OCI-LY1 (cell line): ENCODE measurements around the gene RAB29.

Experiments used
- H2AFZ ChIP-seq: fragments of 200-600 bp; sonication (generic), shearing (Covaris generic); 2 replicates; pipeline ENCODE4 v1.6.0; 2014; ENCODE audit warnings: antibody characterized with exemption, mild to moderate bottlenecking, low read length
- H3F3A ChIP-seq: fragments of 200-600 bp; sonication (generic), shearing (Covaris generic); 2 replicates; pipeline ENCODE4 v1.6.0; 2014; ENCODE audit warnings: mild to moderate bottlenecking, antibody characterized with exemption, low read length, moderate library complexity; ENCODE audit not compliant: insufficient read depth
- H3K27ac ChIP-seq: fragments of 200-600 bp; sonication (generic); 2 replicates; pipeline ENCODE4 v1.5.1; 2014; ENCODE audit warnings: low read length, mixed run types, mild to moderate bottlenecking, low read depth; ENCODE audit not compliant: poor library complexity, severe bottlenecking
- H3K27me3 ChIP-seq: fragments of 200-600 bp; sonication (generic); 2 replicates; pipeline ENCODE4 v1.6.0; 2014; ENCODE audit warnings: antibody characterized with exemption, mild to moderate bottlenecking, low read length, moderate library complexity; ENCODE audit not compliant: insufficient read depth
- H3K36me3 ChIP-seq: fragments of 200-600 bp; sonication (generic); 2 replicates; pipeline ENCODE4 v1.6.1; 2014; ENCODE audit warnings: mild to moderate bottlenecking, antibody characterized with exemption, low read length, moderate library complexity, mixed read lengths; ENCODE audit not compliant: insufficient read depth
- H3K4me1 ChIP-seq: fragments of 200-600 bp; sonication (generic); 2 replicates; pipeline ENCODE4 v1.5.1; 2014; ENCODE audit warnings: mild to moderate bottlenecking, low read length, moderate library complexity; ENCODE audit not compliant: insufficient read depth, severe bottlenecking
- H3K4me2 ChIP-seq: fragments of 200-600 bp; sonication (generic), shearing (Covaris generic); 2 replicates; pipeline ENCODE4 v1.6.1; 2014; ENCODE audit warnings: low read length
- H3K4me3 ChIP-seq: fragments of 200-600 bp; sonication (generic); 2 replicates; pipeline ENCODE4 v1.5.1; 2014; ENCODE audit warnings: low read length, low read depth, mild to moderate bottlenecking, mixed read lengths; ENCODE audit not compliant: poor library complexity, severe bottlenecking
- H3K79me2 ChIP-seq: fragments of 200-600 bp; shearing (Covaris generic); 2 replicates; pipeline ENCODE4 v1.6.1; 2016; ENCODE audit warnings: mixed run types, low read length, mixed read lengths; ENCODE audit not compliant: insufficient read depth
- H3K9ac ChIP-seq: fragments of 200-600 bp; sonication (generic), shearing (Covaris generic); 2 replicates; pipeline ENCODE4 v1.6.1; 2014; ENCODE audit warnings: mild to moderate bottlenecking, low read length, mixed read lengths
- H3K9me2 ChIP-seq: fragments of 200-600 bp; sonication (generic), shearing (Covaris generic); 2 replicates; pipeline ENCODE4 v1.6.1; 2014; ENCODE audit warnings: low read depth, mild to moderate bottlenecking, low read length, mixed read lengths
- H3K9me3 ChIP-seq: fragments of 200-600 bp; shearing (Covaris generic); 2 replicates; pipeline ENCODE4 v1.6.1; 2014; ENCODE audit warnings: low read length, mixed read lengths
- H4K20me1 ChIP-seq: fragments of 200-600 bp; sonication (generic), shearing (Covaris generic); 2 replicates; pipeline ENCODE4 v1.6.0; 2016; ENCODE audit warnings: mild to moderate bottlenecking, low read length; ENCODE audit not compliant: insufficient read depth
- EZH2 ChIP-seq: fragments of 200-600 bp; sonication (generic), shearing (Covaris generic); IDR thresholded peaks from 2 replicates; pipeline ENCODE4 v1.8.0; 2017; ENCODE audit warnings: borderline replicate concordance, mixed run types, mild to moderate bottlenecking, antibody characterized with exemption, low read length, moderate library complexity, mixed read lengths
- TF ChIP-seq, protein P1 (sequence below): fragments of 200-600 bp; sonication (generic), shearing (Covaris generic); IDR thresholded peaks from 2 replicates; pipeline ENCODE4 v1.5.1; 2017; ENCODE audit warnings: mild to moderate bottlenecking, antibody characterized with exemption, low read length, moderate library complexity, mixed read lengths

Gene RAB29

GRCh38 chr1:205791568-205792180 lies 16.4 kb upstream of the RAB29 start:
- H2AFZ ChIP-seq, result no peak overlapping the region
- H3K27ac ChIP-seq, result no peak overlapping the region
- no peaks in the 10 kb centered on the region for H3K9me3 ChIP-seq
- H3K27me3 ChIP-seq, result no peaks in the 10 kb centered on the region
- H3K4me2 ChIP-seq, result no peak overlapping the region
- no peaks in the 10 kb centered on the region for H3K9me2 ChIP-seq
- H3K79me2 ChIP-seq, result no peaks in the 10 kb centered on the region
- H3K36me3 ChIP-seq, result no peaks in the 10 kb centered on the region
- no peaks in the 10 kb centered on the region for H3K4me1 ChIP-seq
- H3F3A ChIP-seq, result no peaks in the 10 kb centered on the region
- no peak overlapping the region for H3K9ac ChIP-seq
- TF ChIP-seq EZH2, result no peak
- TF ChIP-seq, protein P1, sequence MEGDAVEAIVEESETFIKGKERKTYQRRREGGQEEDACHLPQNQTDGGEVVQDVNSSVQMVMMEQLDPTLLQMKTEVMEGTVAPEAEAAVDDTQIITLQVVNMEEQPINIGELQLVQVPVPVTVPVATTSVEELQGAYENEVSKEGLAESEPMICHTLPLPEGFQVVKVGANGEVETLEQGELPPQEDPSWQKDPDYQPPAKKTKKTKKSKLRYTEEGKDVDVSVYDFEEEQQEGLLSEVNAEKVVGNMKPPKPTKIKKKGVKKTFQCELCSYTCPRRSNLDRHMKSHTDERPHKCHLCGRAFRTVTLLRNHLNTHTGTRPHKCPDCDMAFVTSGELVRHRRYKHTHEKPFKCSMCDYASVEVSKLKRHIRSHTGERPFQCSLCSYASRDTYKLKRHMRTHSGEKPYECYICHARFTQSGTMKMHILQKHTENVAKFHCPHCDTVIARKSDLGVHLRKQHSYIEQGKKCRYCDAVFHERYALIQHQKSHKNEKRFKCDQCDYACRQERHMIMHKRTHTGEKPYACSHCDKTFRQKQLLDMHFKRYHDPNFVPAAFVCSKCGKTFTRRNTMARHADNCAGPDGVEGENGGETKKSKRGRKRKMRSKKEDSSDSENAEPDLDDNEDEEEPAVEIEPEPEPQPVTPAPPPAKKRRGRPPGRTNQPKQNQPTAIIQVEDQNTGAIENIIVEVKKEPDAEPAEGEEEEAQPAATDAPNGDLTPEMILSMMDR, result peak; percentile 82
- no peak overlapping the region for H3K4me3 ChIP-seq
- no peaks in the 10 kb centered on the region for H4K20me1 ChIP-seq

GRCh38 chr1:205787287-205787916 lies 12.1 kb upstream of the RAB29 start:
- Histone ChIP-seq H4K20me1 (no peaks in the 10 kb centered on the region), H3K9me2 (no peaks in the 10 kb centered on the region), H3K79me2 (no peaks in the 10 kb centered on the region), H3K9ac (no peak overlapping the region), H3K4me1 (no peaks in the 10 kb centered on the region), H3K4me3 (no peak overlapping the region), H3K36me3 (no peaks in the 10 kb centered on the region), H2AFZ (no peak overlapping the region), H3K27ac (no peak overlapping the region), H3K9me3 (no peaks in the 10 kb centered on the region), H3F3A (no peaks in the 10 kb centered on the region), H3K27me3 (0 out of 2 replicates have a peak, but pooled peaks cover 3% of the 10 kb centered on the region), H3K4me2 (no peak overlapping the region)
- TF ChIP-seq EZH2, result no peak
- TF ChIP-seq, protein P1, result no peak

DNA sequence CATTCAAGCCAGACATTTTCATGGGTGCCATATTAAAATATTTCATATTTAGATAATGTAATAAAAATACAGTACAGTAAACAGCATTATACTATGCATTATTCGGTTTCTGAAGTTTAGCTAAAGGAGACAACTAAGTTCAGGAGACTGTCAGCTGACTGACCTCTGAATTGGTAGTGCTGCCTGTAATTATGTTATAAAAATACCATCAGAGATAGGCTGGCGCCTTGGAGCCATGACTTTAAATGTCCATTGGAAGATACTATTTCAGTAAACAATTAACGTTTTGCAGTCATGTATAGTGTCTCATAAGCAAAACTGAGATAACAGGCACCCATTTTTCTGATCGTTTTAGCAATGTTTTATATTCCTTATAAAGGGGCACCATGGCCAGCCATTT lies 11.3 kb upstream of the RAB29 start:
- Histone ChIP-seq H4K20me1 (no peaks in the 10 kb centered on the region), H3K4me3 (no peak overlapping the region), H3K9ac (no peak overlapping the region), H2AFZ (no peak overlapping the region), H3K36me3 (no peaks in the 10 kb centered on the region), H3K9me3 (no peaks in the 10 kb centered on the region), H3K79me2 (no peaks in the 10 kb centered on the region), H3K27me3 (0 out of 2 replicates have a peak, but pooled peaks cover 3% of the 10 kb centered on the region), H3F3A (no peaks in the 10 kb centered on the region), H3K9me2 (no peaks in the 10 kb centered on the region), H3K4me2 (no peak overlapping the region), H3K27ac (no peak overlapping the region), H3K4me1 (no peaks in the 10 kb centered on the region)
- TF ChIP-seq, protein P1, result no peak
- TF ChIP-seq EZH2, result no peak
